Measurements from ENCODE around the gene CDKL5. TPM values are rescaled to one million over a fixed set of nuclear protein-coding genes. Genes with fewer than 3 reads are reported as not detected.

The CDKL5 gene
- total RNA-seq, 2 donors from 2014 or later: 9.2 to 9.8 TPM

GRCh38 chrX:18561020-18561419, 135.6 kb downstream of the CDKL5 start:
- DNase-seq (ENCODE audit: low spot score): no peak
- H3K9me3 ChIP-seq: no peaks in the 10 kb centered on the region
- no peaks in the 10 kb centered on the region for H3K36me3 ChIP-seq
- no peaks in the 10 kb centered on the region for H3K27me3 ChIP-seq
- no peak for TF ChIP-seq CTCF (IDR thresholded peaks at IDR 0.05)
- no peak overlapping the region for H3K4me3 ChIP-seq
- no peaks in the 10 kb centered on the region for H3K4me1 ChIP-seq
- no peak overlapping the region for H3K27ac ChIP-seq

GRCh38 chrX:18565727-18566126, 140.3 kb downstream of the CDKL5 start:
- Histone ChIP-seq H3K27me3 (no peaks in the 10 kb centered on the region), H3K27ac (no peak overlapping the region), H3K36me3 (no peaks in the 10 kb centered on the region), H3K9me3 (no peaks in the 10 kb centered on the region), H3K4me3 (no peak overlapping the region), H3K4me1 (no peaks in the 10 kb centered on the region)
- no peak for TF ChIP-seq CTCF (IDR thresholded peaks at IDR 0.05)
- no peak for DNase-seq (ENCODE audit: low spot score)

- H3K9me3 ChIP-seq: no peaks in the 10 kb centered on the region
- TF ChIP-seq CTCF (IDR thresholded peaks at IDR 0.05): no peak
- H3K27ac ChIP-seq: no peak overlapping the region
- no peak overlapping the region for H3K4me3 ChIP-seq
- no peaks in the 10 kb centered on the region for H3K36me3 ChIP-seq
- no peaks in the 10 kb centered on the region for H3K27me3 ChIP-seq
- no peak for DNase-seq (ENCODE audit: low spot score)
- no peaks in the 10 kb centered on the region for H3K4me1 ChIP-seq
Measured at GRCh38 chrX:18566748-18567147, 141.3 kb downstream of the CDKL5 start.

DNA sequence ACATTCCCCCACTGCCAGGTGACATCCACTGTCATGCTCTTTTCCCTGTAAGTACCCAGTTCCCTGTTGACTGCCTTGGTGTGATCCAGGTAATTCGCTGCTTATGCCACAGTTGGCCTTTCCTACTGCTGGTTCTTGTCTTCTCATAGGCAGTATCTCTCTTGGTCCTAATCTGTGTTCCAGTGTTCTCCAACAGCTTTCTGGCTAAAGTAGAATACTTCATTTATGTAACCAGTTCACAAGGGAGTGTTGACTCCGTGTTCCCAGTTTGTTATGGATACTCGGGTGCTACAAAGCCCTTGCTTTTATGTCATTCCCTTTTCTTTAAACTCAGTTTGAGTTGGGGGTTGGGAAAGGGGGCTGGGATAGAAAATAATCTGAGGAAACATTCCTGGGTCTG, 148.1 kb downstream of the CDKL5 start:
- H3K27ac ChIP-seq: no peak overlapping the region
- DNase-seq (ENCODE audit: low spot score): no peak

GRCh38 chrX:18574591-18574990, 149.2 kb downstream of the CDKL5 start:
- no peak for DNase-seq (ENCODE audit: low spot score)
- H3K9me3 ChIP-seq: no peaks in the 10 kb centered on the region
- no peak overlapping the region for H3K27ac ChIP-seq
- H3K4me1 ChIP-seq: no peaks in the 10 kb centered on the region
- no peak overlapping the region for H3K4me3 ChIP-seq
- no peak for TF ChIP-seq CTCF (IDR thresholded peaks at IDR 0.05)
- H3K36me3 ChIP-seq: no peaks in the 10 kb centered on the region
- H3K27me3 ChIP-seq: no peaks in the 10 kb centered on the region

More for the DNA sequence above, 148.1 kb downstream of the CDKL5 start:
- TF ChIP-seq CTCF (IDR thresholded peaks at IDR 0.05): no peak
- Histone ChIP-seq H3K36me3 (no peaks in the 10 kb centered on the region), H3K4me1 (no peaks in the 10 kb centered on the region), H3K4me3 (no peak overlapping the region), H3K27me3 (no peaks in the 10 kb centered on the region), H3K9me3 (no peaks in the 10 kb centered on the region)

DNA sequence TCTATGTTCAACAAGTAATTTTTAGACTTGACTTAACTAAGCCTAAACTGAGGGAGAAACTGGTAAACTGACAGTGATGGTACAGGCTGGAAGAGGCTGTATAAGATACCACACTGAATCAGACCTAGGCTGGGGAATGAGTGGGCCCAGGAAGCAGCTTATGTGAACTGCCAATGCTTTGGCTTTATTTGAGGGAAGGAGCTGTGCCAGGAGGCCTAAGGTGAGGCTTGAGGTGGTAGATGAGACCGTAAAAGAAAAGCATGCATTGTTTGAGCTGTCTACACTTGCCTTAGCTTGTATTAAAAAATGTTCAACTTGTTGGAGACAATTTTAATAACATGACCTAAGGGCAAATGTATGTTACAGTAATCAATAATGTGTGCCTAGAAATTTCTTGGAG, 150.3 kb downstream of the CDKL5 start:
- TF ChIP-seq CTCF (IDR thresholded peaks at IDR 0.05): no peak
- no peaks in the 10 kb centered on the region for H3K4me1 ChIP-seq
- no peaks in the 10 kb centered on the region for H3K36me3 ChIP-seq
- DNase-seq (ENCODE audit: low spot score): no peak
- H3K9me3 ChIP-seq: no peaks in the 10 kb centered on the region
- H3K4me3 ChIP-seq: no peak overlapping the region
- no peaks in the 10 kb centered on the region for H3K27me3 ChIP-seq
- no peak overlapping the region for H3K27ac ChIP-seq
